ENCODE measurements around the gene ARHGAP19.
"Not testable (repeated sequence)": the region's sequence is repeated elsewhere in the genome, so short reads cannot be mapped to it uniquely, and the experiment has no call there.

Gene ARHGAP19

GRCh38 chr10:97302088-97302791 is 9.8 kb upstream of the ARHGAP19 start:
- Histone ChIP-seq H3K4me1 (ENCODE audit: control insufficient read depth, insufficient read depth, low read length) (no peaks in the 10 kb centered on the region), H3K36me3 (ENCODE audit: control insufficient read depth, insufficient read depth, low read length) (no peaks in the 10 kb centered on the region), H3K9me3 (ENCODE audit: control insufficient read depth, insufficient read depth, low read length) (no peaks in the 10 kb centered on the region), H3K27ac (ENCODE audit: low read length) (no peak overlapping the region), H3K4me3 (ENCODE audit: low read length) (no peak overlapping the region), H3K27me3 (ENCODE audit: control insufficient read depth, insufficient read depth, low read length) (no peaks in the 10 kb centered on the region)
- DNase-seq (ENCODE audit: low read depth, low spot score): no peak
- no CpG with 5 or more reads among the region's 11 CpGs for WGBS (ENCODE audit: insufficient coverage, insufficient read length)

DNA sequence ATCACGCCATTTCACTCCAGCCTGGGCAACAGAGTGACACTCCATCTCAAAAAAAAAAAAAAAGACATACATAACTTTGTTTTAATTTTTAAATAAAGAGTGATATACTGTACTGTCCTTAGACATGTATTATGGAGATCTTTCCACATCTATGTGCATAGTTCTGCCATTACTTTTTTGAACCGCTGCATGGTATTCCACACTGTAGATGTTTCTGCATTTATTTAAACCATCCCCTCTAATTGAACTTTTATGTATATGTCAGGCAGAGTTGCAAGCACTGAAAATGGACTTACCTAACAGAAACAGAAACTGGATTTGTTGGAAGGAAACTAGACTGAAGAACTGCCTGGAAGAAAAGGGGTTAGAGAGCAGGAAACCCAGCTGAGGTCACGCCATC is 8.5 kb upstream of the ARHGAP19 start:
- no peaks in the 10 kb centered on the region for H3K27me3 ChIP-seq (ENCODE audit: control insufficient read depth, insufficient read depth, low read length)
- H3K9me3 ChIP-seq (ENCODE audit: control insufficient read depth, insufficient read depth, low read length): no peaks in the 10 kb centered on the region
- no peak overlapping the region for H3K4me3 ChIP-seq (ENCODE audit: low read length)
- no CpG with 5 or more reads among the region's 3 CpGs for WGBS (ENCODE audit: insufficient coverage, insufficient read length)
- no peak overlapping the region for H3K27ac ChIP-seq (ENCODE audit: low read length)
- H3K36me3 ChIP-seq (ENCODE audit: control insufficient read depth, insufficient read depth, low read length): no peaks in the 10 kb centered on the region
- DNase-seq (ENCODE audit: low read depth, low spot score): no peak
- H3K4me1 ChIP-seq (ENCODE audit: control insufficient read depth, insufficient read depth, low read length): no peaks in the 10 kb centered on the region

DNA sequence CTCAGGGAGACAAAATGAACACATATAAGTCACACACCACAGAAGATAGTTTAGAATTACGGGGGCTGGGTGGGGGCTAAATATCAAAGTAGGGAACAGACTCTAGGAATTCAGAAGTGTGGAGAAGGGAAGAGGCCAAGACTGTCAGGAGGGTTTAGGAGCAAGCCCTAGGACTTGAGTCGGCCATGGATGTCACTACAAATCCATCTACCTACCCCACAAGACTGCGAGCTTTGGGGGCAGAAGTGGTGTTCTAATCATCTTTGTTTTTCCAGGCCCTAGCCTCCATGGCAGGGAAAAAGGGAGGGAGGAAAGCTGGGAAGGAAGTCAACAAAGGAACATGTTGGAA is 5.8 kb upstream of the ARHGAP19 start:
- no peaks in the 10 kb centered on the region for H3K36me3 ChIP-seq (ENCODE audit: control insufficient read depth, insufficient read depth, low read length)
- H3K4me3 ChIP-seq (ENCODE audit: low read length): no peak overlapping the region
- H3K27me3 ChIP-seq (ENCODE audit: control insufficient read depth, insufficient read depth, low read length): no peaks in the 10 kb centered on the region
- H3K4me1 ChIP-seq (ENCODE audit: control insufficient read depth, insufficient read depth, low read length): no peaks in the 10 kb centered on the region
- no peak overlapping the region for H3K27ac ChIP-seq (ENCODE audit: low read length)
- WGBS (ENCODE audit: insufficient coverage, insufficient read length): no CpG with 5 or more reads among the region's 3 CpGs
- no peak for DNase-seq (ENCODE audit: low read depth, low spot score)
- H3K9me3 ChIP-seq (ENCODE audit: control insufficient read depth, insufficient read depth, low read length): no peaks in the 10 kb centered on the region

DNA sequence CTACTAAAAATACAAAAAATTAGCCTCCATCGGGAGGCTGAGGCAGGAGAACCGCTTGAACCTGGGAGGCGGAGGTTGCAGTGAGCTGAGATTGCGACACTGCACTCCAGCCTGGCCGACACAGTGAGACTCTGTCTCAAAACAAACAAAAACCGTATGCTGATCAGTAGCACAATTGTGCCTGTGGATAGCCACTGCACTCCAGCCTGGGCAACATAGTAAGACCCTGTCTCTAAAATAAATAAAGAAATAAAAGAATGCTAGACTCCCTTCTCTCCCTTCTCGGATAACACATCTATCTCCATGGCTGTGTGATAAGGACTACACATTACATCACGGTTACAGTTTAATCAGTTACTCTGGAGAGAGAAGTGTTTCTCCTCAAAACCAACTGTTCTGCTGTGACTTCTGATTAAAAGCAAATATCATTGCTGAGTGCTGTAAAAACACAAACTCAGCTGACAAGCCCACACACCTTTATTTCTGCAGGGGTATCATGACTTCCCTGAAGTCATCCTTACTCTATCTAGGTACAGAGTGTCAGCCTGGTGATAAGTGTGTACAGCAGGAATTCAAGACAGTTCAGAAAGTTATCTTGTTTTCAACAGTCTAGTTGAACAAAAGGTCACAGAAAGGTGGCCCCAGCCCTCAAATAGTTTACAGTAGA is 5.3 kb upstream of the ARHGAP19 start:
- WGBS (ENCODE audit: insufficient coverage, insufficient read length): no CpG with 5 or more reads among the region's 8 CpGs
- no peak overlapping the region for H3K27ac ChIP-seq (ENCODE audit: low read length)

DNA sequence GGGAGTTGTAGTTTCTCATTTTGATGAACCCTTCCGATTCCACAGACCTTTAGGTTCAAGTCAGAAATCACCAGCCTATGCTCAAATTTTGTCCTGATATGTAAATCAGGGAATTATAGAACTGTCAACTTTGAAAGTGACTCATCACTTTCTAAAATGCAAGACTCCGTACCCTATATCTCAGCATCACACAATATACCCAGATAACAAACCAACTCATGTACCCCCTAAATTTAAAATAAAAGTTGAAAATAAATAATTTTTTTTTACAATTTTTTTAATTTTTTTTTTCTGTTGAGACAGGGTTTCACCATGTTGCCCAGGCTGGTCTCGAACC is 393 bp upstream of the ARHGAP19 start:
- Histone ChIP-seq H3K27ac (ENCODE audit: low read length) (no peak overlapping the region), H3K36me3 (ENCODE audit: control insufficient read depth, insufficient read depth, low read length) (no peaks in the 10 kb centered on the region), H3K4me1 (ENCODE audit: control insufficient read depth, insufficient read depth, low read length) (no peaks in the 10 kb centered on the region), H3K27me3 (ENCODE audit: control insufficient read depth, insufficient read depth, low read length) (no peaks in the 10 kb centered on the region), H3K4me3 (ENCODE audit: low read length) (no peak overlapping the region), H3K9me3 (ENCODE audit: control insufficient read depth, insufficient read depth, low read length) (no peaks in the 10 kb centered on the region)
- no peak for DNase-seq (ENCODE audit: low read depth, low spot score)
- no CpG with 5 or more reads among the region's 3 CpGs for WGBS (ENCODE audit: insufficient coverage, insufficient read length)

More for the DNA sequence above, 5.3 kb upstream of the ARHGAP19 start:
- H3K4me3 ChIP-seq (ENCODE audit: low read length): no peak overlapping the region
- H3K27me3 ChIP-seq (ENCODE audit: control insufficient read depth, insufficient read depth, low read length): no peaks in the 10 kb centered on the region
- no peaks in the 10 kb centered on the region for H3K4me1 ChIP-seq (ENCODE audit: control insufficient read depth, insufficient read depth, low read length)
- H3K9me3 ChIP-seq (ENCODE audit: control insufficient read depth, insufficient read depth, low read length): no peaks in the 10 kb centered on the region
- DNase-seq (ENCODE audit: low read depth, low spot score): no peak
- H3K36me3 ChIP-seq (ENCODE audit: control insufficient read depth, insufficient read depth, low read length): no peaks in the 10 kb centered on the region

DNA sequence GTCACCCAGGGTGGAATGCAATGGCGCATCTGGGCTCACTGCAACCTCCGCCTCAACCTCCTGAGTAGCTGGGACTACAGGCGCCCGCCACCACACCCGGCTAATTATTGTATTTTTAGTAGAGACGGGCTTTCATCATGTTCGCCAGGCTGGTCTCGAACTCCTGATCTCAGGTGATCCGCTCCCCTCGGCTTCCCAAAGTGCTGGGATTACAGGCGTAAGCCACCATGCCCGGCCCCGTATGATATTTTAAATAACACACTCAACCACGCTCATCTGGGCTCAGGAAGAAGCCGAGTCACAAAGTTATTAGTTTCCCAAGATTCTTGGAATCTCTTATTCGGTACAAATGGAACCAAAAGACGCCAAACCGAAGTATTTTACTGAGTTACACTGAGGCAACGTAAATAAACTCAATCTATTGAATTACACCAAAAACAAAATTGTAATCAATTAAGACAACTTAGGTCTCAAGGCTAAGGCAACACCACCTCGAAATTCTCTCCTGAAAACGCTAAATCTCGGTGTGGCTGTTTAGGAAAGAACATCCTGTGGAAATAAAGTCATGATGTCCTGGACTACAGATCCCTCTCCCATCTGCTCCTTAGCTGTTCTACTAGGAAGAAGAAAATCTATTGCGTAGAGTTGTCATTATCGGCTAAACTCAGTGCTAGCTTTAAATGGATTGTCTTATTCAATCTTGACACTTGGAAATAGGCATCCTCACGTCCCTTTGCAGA is 910 bp downstream of the ARHGAP19 start:
- no CpG with 5 or more reads among the region's 25 CpGs for WGBS (ENCODE audit: insufficient coverage, insufficient read length)
- no peaks in the 10 kb centered on the region for H3K4me1 ChIP-seq (ENCODE audit: control insufficient read depth, insufficient read depth, low read length)
- H3K27me3 ChIP-seq (ENCODE audit: control insufficient read depth, insufficient read depth, low read length): no peaks in the 10 kb centered on the region
- H3K36me3 ChIP-seq (ENCODE audit: control insufficient read depth, insufficient read depth, low read length): no peaks in the 10 kb centered on the region
- no peak for DNase-seq (ENCODE audit: low read depth, low spot score)
- peak overlapping the region; percentile 83 for H3K4me3 ChIP-seq (ENCODE audit: low read length)
- H3K27ac ChIP-seq (ENCODE audit: low read length): no peak overlapping the region
- H3K9me3 ChIP-seq (ENCODE audit: control insufficient read depth, insufficient read depth, low read length): no peaks in the 10 kb centered on the region

DNA sequence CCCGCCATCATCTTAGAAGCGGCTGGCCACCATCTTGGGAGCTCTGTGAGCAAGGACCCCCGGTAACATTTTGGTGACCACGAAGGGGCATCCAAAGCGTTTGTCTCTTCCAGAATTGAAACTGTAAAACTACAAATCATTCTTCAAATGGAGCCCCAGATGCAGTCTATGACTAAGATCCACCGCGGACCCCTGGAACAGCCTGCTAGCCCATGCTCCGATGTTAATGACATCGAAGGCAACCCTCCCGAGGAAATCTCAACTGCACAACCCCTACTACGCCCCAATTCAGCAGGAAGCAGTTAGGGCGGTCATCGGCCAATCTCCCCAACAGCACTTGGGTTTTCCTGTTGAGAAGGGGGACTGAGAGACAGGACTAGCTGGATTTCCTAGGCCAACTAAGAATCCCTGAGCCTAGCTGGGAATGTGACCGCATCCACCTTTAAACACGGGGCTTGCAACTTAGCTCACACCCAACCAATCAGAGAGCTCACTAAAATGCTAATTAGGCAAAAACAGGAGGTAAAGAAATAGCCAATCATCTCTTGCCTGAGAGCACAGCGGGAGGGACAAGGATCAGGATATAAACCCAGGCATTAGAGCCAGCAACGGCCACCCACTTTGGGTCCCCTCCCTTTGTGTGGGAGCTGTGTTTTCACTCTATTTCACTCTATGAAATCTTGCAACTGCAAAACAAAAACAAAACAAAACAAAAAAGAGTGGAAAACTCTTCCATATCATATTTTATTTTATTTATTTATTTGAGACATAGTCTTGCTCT is 1.7 kb downstream of the ARHGAP19 start:
- no CpG with 5 or more reads among the region's 17 CpGs for whole genome bisulfite sequencing (ENCODE audit: insufficient coverage, insufficient read length)
- not testable (repeated sequence) for DNase-seq (ENCODE audit: low read depth, low spot score); H3K4me3 ChIP-seq (ENCODE audit: low read length); H3K27me3 ChIP-seq (ENCODE audit: control insufficient read depth, insufficient read depth, low read length); H3K9me3 ChIP-seq (ENCODE audit: control insufficient read depth, insufficient read depth, low read length); H3K27ac ChIP-seq (ENCODE audit: low read length); H3K4me1 ChIP-seq (ENCODE audit: control insufficient read depth, insufficient read depth, low read length); H3K36me3 ChIP-seq (ENCODE audit: control insufficient read depth, insufficient read depth, low read length)

DNA sequence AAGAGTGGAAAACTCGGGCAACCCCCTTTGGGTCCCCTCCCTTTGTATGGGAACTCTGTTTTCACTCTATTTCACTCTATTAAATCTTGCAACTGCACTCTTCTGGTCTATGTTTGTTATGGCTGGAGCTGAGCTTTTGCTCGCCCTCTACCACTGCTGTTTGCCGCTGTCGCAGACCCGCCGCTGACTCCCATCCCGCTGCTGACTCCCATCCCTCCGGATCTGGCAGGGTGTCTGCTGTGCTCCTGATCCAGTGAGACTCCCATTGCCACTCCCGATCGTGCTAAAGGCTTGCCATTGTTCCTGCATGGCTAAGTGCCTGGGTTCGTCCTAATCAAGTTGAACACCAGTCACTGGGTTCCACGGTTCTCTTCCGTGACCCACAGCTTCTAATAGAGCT is 2.4 kb downstream of the ARHGAP19 start:
- not testable (repeated sequence) for H3K4me1 ChIP-seq (ENCODE audit: control insufficient read depth, insufficient read depth, low read length); H3K27me3 ChIP-seq (ENCODE audit: control insufficient read depth, insufficient read depth, low read length); H3K9me3 ChIP-seq (ENCODE audit: control insufficient read depth, insufficient read depth, low read length); H3K27ac ChIP-seq (ENCODE audit: low read length); H3K36me3 ChIP-seq (ENCODE audit: control insufficient read depth, insufficient read depth, low read length); DNase-seq (ENCODE audit: low read depth, low spot score); H3K4me3 ChIP-seq (ENCODE audit: low read length)
- no CpG with 5 or more reads among the region's 13 CpGs for WGBS (ENCODE audit: insufficient coverage, insufficient read length)

- DNase-seq (ENCODE audit: low read depth, low spot score): no peak
- Histone ChIP-seq H3K27ac (ENCODE audit: low read length) (no peak overlapping the region), H3K27me3 (ENCODE audit: control insufficient read depth, insufficient read depth, low read length) (no peaks in the 10 kb centered on the region), H3K4me3 (ENCODE audit: low read length) (no peak overlapping the region), H3K9me3 (ENCODE audit: control insufficient read depth, insufficient read depth, low read length) (no peaks in the 10 kb centered on the region), H3K36me3 (ENCODE audit: control insufficient read depth, insufficient read depth, low read length) (no peaks in the 10 kb centered on the region), H3K4me1 (ENCODE audit: control insufficient read depth, insufficient read depth, low read length) (no peaks in the 10 kb centered on the region)
- WGBS (ENCODE audit: insufficient coverage, insufficient read length): no CpG with 5 or more reads among the region's 3 CpGs
Measured at GRCh38 chr10:97280783-97281182, 11.7 kb downstream of the ARHGAP19 start.

- DNase-seq (ENCODE audit: low read depth, low spot score): no peak
- Histone ChIP-seq H3K27me3 (ENCODE audit: control insufficient read depth, insufficient read depth, low read length) (no peaks in the 10 kb centered on the region), H3K4me1 (ENCODE audit: control insufficient read depth, insufficient read depth, low read length) (no peaks in the 10 kb centered on the region), H3K36me3 (ENCODE audit: control insufficient read depth, insufficient read depth, low read length) (no peaks in the 10 kb centered on the region), H3K27ac (ENCODE audit: low read length) (no peak overlapping the region), H3K9me3 (ENCODE audit: control insufficient read depth, insufficient read depth, low read length) (no peaks in the 10 kb centered on the region), H3K4me3 (ENCODE audit: low read length) (no peak overlapping the region)
- no CpG with 5 or more reads among the region's 9 CpGs for WGBS (ENCODE audit: insufficient coverage, insufficient read length)
Measured at GRCh38 chr10:97279121-97279815, 13.2 kb downstream of the ARHGAP19 start.

Data from iPS DF 6.9 (cell line).